Mucosa of descending colon (tissue), 3 donors: ENCODE measurements around the gene METTL16. TPM values are rescaled to one million over a fixed set of nuclear protein-coding genes. Genes with fewer than 3 reads are reported as not detected.

Source experiments
- ATAC-seq: fragments of 200-7000 bp; cut with Tn5 transposase; one replicate; pipeline ENCODE4 v1.9.1; 2020; ENCODE audit warnings: mild to moderate bottlenecking, moderate library complexity
- DNase-seq, 3 donors: peaks; one replicate each; pipeline ENCODE4 v3.0.0-alpha.2; 2020
- H3K36me3 ChIP-seq: fragments of 200-600 bp; one replicate; pipeline ENCODE4 v1.8.0; 2021; ENCODE audit warnings: low read depth, mild to moderate bottlenecking
- H3K4me1 ChIP-seq: fragments of 200-600 bp; one replicate; pipeline ENCODE4 v1.8.0; 2021; ENCODE audit warnings: low read depth, mild to moderate bottlenecking
- H3K4me3 ChIP-seq: fragments of 200-600 bp; one replicate; pipeline ENCODE4 v1.8.0; 2021; ENCODE audit warnings: mild to moderate bottlenecking
- H3K9me3 ChIP-seq: fragments of 200-600 bp; one replicate; pipeline ENCODE4 v1.8.0; 2021; ENCODE audit warnings: mild to moderate bottlenecking
- intact Hi-C, 2 donors: fragments of 100-400 bp; cut with DNase I in 1 of 2; cut with micrococcal nuclease in 1 of 2; formaldehyde crosslinking; loops; one replicate each; pipeline versions ENCODE4 v1.11.0 to v1.11.1; 2022; cut with DNase I, micrococcal nuclease
- total RNA-seq, 3 donors: library from RNA; stranded (reverse); fragmentation: NEBNext Ultra II Directional in 2 of 3; extraction: Animal tissue kit (Norgen Biotek cat#: 25700) in 2 of 3; gene quantifications; one replicate each; pipeline versions ENCODE4 v1.2.1 to v1.2.4, GENCODE V29; 2021 to 2023
- TF ChIP-seq, protein P1 (sequence below): fragments of 200-600 bp; IDR thresholded peaks from one replicate; pipeline ENCODE4 v1.8.0; 2022; ENCODE audit warnings: antibody characterized with exemption, mild to moderate bottlenecking
- donor health status: DM: no; HTN: no; CAD: no; lungs with moderate emphysema.
- donor health status: DM: no; HTN: no; CAD: no.
- donor health status: DM: no; HTN: yes; CAD: no.

METTL16 gene
- total RNA-seq, 3 donors from 2014 or later, result 16.2 to 30.7 (median 19.9) TPM

DNA sequence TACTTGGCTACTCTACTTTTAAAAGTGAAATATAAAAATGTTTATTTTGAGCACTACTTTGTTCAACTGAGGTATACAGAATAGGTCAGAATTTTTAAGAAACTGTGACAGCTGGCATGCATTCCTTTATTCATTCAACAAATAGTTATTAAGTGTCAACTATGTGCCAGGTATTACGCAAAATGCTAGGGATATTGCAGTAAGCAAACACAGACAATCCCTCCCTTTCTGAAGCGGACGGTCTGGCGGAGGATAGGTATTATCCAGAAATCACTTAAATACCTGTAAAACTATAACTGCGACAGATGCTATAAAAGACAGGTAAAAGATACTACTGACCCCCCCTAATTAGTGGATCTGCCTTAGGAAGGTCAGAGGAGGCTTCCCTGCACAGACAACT lies 26.1 kb downstream of the METTL16 start:
- intact Hi-C loops, result no loop called here
- DNase-seq (no peak), ATAC-seq (no peak)
- H3K9me3 ChIP-seq, result no peaks in the 10 kb centered on the region
- H3K36me3 ChIP-seq, result no peaks in the 10 kb centered on the region
- TF ChIP-seq, protein P1, sequence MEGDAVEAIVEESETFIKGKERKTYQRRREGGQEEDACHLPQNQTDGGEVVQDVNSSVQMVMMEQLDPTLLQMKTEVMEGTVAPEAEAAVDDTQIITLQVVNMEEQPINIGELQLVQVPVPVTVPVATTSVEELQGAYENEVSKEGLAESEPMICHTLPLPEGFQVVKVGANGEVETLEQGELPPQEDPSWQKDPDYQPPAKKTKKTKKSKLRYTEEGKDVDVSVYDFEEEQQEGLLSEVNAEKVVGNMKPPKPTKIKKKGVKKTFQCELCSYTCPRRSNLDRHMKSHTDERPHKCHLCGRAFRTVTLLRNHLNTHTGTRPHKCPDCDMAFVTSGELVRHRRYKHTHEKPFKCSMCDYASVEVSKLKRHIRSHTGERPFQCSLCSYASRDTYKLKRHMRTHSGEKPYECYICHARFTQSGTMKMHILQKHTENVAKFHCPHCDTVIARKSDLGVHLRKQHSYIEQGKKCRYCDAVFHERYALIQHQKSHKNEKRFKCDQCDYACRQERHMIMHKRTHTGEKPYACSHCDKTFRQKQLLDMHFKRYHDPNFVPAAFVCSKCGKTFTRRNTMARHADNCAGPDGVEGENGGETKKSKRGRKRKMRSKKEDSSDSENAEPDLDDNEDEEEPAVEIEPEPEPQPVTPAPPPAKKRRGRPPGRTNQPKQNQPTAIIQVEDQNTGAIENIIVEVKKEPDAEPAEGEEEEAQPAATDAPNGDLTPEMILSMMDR, result no peak
- no peak overlapping the region for H3K4me3 ChIP-seq
- H3K4me1 ChIP-seq, result no peaks in the 10 kb centered on the region

DNA sequence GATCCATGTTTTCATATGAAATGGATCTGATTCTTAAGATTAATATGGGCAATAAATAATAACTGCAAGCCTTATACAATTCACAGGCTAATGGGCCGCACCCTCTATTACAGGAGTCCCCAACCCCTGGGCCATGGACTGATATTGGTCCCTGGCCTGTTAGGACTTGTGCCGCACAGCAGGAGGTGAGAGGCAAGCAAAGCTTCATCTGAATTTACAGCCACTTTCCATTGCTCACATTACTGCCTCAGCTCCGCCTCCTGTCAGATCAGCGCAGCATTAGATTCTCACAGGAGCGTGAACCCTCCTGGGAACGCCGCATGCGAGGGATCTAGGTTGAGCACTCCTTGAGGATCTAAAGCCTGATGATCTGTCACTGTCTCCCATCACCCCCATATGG lies 26.8 kb downstream of the METTL16 start:
- intact Hi-C loops, result no loop called here
- H3K4me1 ChIP-seq, result no peaks in the 10 kb centered on the region
- no peak for ATAC-seq
- TF ChIP-seq, protein P1, result no peak
- no peaks in the 10 kb centered on the region for H3K36me3 ChIP-seq
- no peaks in the 10 kb centered on the region for H3K9me3 ChIP-seq
- DNase-seq, result no peak
- H3K4me3 ChIP-seq, result no peak overlapping the region

DNA sequence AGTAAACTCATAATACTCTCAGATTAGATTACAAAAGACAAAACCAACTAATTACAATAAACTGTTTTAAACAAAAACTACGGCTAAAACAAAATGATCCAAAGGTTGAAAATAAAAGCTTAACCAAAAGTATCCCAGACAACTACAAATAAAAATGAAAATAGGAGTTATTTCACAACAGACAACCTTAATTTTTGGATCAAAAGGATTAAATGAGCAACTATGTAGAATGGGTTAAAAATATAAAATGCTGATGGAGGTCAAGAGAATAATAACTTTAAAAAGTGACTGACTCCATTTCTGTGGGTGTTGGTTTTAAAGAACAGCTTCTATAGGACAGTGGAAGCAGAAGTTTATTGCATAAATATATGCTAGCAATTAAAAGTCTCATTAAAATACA lies 28.6 kb downstream of the METTL16 start:
- DNase-seq (no peak), ATAC-seq (no peak)
- Histone ChIP-seq H3K4me3 (no peak overlapping the region), H3K4me1 (no peaks in the 10 kb centered on the region), H3K9me3 (no peaks in the 10 kb centered on the region), H3K36me3 (no peaks in the 10 kb centered on the region)
- TF ChIP-seq, protein P1, result no peak
- intact Hi-C loops, result no loop called here

DNA sequence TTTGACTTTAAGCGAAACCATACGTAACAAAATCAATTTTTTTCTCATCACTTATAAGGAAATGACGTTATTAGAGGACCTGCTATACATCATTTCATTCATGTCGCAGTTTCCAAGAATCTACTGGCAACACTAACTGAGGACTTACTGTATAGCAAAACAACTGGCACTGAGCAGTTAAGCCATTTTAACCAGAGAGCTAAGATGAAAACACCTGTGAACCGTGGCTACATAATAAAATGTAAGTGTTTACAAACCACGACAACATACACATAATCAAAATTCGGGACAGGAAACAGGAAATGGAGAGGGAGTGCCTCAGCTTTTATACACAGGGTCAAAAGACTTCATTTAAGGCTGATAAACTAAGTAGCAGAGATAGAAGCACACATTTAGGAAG lies 29.5 kb downstream of the METTL16 start:
- intact Hi-C loops, result no loop called here
- Histone ChIP-seq H3K4me1 (no peaks in the 10 kb centered on the region), H3K4me3 (no peak overlapping the region), H3K9me3 (no peaks in the 10 kb centered on the region), H3K36me3 (no peaks in the 10 kb centered on the region)
- no peak for DNase-seq
- ATAC-seq, result peak; percentile 41
- TF ChIP-seq, protein P1, result no peak

DNA sequence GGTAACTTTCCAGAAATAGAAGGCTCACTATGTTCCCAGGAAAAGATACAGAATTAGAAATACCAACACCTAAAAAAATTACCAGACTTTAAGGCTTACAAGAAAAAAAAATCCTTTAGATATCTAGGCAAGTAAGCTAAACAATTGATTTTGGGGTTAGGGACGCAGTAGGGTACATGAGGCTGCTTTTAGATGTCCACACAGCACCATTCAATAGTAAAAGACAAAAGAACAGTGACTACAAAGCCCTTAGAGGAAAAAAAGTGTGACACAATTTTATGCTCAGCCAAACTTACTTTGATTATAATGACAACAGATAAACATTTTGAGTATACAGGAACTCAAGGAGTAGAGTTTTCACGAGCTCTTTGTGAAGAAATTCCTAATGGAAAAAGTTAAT lies 29.9 kb downstream of the METTL16 start:
- ATAC-seq, result no peak
- intact Hi-C loops, result no loop called here
- no peak for DNase-seq

More for the DNA sequence above, 29.9 kb downstream of the METTL16 start:
- Histone ChIP-seq H3K4me3 (no peak overlapping the region), H3K4me1 (no peaks in the 10 kb centered on the region), H3K9me3 (no peaks in the 10 kb centered on the region), H3K36me3 (no peaks in the 10 kb centered on the region)
- TF ChIP-seq, protein P1, result no peak
